ENCODE data around the gene AKR1A1.
"Not testable (repeated sequence)": the region's sequence is repeated elsewhere in the genome, so short reads cannot be mapped to it uniquely, and the experiment has no call there.

AKR1A1 gene

GRCh38 chr1:45569962-45570581 is 19.4 kb downstream of the AKR1A1 start:
- peak; percentile 54 for DNase-seq (ENCODE audit: low read depth)

DNA sequence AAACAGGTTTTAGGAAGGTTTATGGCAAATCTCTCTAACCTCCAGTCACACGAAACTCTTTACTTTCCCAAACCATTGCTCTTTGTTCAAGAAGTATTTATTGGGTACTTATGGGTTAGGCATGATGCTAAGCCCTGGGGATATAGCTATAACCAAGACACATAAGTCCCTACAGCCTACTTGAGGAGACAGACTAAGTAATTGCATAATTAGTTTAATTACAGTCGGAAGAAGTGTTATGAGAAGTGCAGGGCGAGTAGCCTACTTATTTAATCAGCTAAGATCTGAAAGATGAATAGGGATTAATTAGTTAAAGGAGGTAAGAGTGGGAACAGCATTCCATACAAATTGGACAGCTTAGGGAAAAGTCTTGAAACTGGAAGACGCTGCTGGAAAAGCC is 20.0 kb downstream of the AKR1A1 start:
- no peak for DNase-seq (ENCODE audit: low read depth)

DNA sequence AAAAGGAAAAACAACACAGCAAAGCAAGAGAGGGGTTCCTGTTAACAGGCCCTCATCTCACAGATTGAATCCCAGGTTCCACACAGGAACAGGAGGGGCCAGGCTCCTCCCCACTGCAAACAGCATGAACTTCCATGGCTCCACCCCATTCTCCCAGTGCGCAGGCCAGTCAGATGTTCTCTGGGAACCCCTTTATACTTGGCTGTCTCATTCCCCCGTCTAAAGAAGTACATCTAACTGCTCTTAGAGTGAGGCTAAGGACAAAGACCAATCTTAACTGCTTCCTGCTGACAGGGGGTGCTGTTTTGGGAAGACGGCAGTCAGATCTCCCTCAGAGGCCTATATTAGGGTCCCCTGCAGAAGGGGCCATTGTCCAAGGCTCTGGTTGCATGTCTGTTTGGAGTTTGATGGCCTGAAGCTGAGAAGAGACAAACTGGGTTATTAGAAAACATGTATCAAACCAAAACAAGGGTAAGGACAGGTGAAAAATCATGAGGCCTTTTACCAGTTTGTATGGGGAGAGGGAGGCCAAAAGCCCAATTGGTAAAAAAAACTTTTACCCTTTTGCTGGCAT is 22.7 kb downstream of the AKR1A1 start:
- DNase-seq (ENCODE audit: low read depth): no peak

DNA sequence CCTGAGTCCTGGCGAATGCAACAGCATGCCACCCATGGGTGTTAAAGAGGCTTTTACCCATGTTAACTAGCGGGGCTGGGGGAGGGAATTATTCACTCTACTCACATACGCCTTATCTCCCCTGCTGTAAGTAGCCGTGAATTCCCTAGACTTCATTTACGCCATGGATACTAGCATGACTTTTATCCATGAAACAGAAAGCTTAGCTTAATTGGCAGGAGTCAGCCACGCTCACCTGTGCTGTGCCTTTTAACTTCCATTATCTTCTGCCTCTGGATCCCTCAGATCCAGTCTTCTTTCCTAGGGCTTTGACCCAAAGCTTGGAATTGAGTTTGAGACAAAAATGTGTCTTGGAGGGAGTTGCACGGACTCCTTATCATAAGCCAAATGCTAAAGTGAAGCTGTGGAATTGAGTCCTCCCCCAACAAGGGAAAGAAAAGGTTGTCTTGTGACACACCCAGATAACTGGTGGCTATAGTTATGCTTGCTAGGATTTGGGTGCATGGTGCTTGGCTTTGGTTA is 23.5 kb downstream of the AKR1A1 start:
- no peak for DNase-seq (ENCODE audit: low read depth)

GRCh38 chr1:45583264-45583665 is 32.6 kb downstream of the AKR1A1 start:
- peak; percentile 87 for DNase-seq (ENCODE audit: low read depth)

DNA sequence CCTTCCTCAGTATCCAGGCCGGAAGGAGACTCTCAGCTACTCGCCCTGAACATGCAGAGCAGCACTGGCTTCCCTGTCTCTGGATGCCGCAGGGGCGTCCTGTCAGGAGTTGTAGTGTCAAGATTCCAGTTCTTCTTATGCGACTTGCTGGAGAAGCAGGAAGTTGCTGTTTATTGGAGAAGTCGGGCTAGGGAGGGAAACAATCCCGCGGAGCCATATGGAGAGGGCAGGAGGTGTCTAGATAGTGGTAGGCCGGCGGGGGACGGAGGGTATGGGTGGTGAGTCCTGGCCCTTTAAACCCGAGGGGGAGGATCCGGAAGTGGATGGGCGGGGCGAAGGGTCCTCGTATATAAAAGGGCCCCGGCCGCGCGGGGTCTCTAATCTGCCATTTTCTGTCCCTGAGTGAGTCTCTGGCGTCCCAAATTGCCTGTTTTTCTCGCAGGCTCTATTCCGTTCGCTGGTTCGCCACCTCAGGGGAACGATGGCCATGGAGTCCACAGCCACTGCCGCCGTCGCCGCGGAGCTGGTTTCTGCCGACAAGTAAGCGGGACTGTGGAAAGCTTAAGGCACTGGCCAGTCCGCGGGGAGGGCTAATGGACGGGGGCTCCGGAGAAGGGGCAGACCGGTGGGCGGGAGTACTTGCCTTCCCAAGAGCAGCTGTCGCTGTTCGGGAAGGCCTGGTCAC is 33.2 kb downstream of the AKR1A1 start, which contains the start of gene NASP:
Gene NASP (plus strand): TSS at position 376 of the 685 bp plus-strand sequence. CDS start 106 bp downstream, at position 482.
- DNase-seq (ENCODE audit: low read depth): peak; percentile 88

GRCh38 chr1:45584351-45585109 is 33.9 kb downstream of the AKR1A1 start:
- peak; percentile 80 for DNase-seq (ENCODE audit: low read depth)

DNA sequence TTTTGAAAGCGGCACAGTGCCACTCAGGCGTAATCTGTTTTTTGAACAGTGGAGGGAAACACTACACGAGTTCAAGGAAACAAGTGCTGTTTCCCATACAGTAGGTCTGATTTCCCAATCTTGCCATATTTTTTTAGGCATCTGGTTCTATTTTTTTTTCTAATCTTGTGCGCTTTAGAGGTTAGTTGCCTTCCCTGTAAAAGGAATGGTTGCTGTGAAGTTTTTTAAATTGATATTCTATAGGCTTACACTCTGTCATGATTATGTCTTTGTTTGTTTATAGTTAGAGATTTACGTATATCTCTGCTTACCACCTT is 34.4 kb downstream of the AKR1A1 start:
- no peak for DNase-seq (ENCODE audit: low read depth)

- no peak for DNase-seq (ENCODE audit: low read depth)
These were observed 35.0 kb downstream of the AKR1A1 start for GRCh38 chr1:45585496-45586075.

- DNase-seq (ENCODE audit: low read depth): no peak
These were observed 36.1 kb downstream of the AKR1A1 start for GRCh38 chr1:45586769-45587168.

DNA sequence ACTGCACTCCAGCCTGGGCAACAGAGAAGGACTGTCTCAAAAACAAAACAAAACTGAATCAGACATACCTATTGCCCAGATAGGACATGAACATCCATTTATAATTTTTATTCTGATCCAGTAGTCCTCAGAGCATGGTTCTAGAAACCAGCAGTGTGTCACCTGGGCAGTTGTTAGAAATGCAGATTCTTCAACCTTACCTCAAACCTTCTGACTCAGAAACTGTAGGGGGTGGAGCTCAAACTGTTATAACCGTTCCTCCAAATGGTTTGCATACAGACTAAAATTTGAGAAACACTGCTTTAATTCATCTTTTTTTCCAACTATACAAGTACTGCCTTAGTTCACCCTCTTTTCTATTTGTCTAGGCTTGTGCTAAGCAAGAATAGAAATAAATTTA is 39.2 kb downstream of the AKR1A1 start:
- DNase-seq (ENCODE audit: low read depth): no peak

- DNase-seq (ENCODE audit: low read depth): no peak
These were observed 43.8 kb downstream of the AKR1A1 start for GRCh38 chr1:45594412-45594811.

- DNase-seq (ENCODE audit: low read depth): not testable (repeated sequence)
These were observed 46.1 kb downstream of the AKR1A1 start for GRCh38 chr1:45596765-45597164.

DNA sequence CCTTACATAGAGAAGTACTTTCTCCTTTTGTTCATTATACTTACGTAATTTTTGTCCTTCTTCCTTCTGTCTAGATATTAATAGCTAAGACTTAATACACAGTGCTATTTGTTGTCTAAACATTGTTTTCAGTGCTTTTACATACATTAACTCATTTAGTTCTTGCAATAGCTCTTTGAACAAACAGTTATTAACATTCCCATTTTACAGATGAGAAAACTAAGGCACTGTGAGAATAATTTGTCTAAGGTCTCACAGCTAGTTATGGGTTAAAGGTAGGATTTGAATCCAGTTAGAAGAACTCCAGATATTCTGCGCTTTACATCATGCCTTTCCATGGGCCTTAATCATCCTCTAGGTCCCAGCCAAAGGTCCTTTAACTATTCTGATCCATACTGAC is 53.6 kb downstream of the AKR1A1 start:
- DNase-seq (ENCODE audit: low read depth): no peak

DNA sequence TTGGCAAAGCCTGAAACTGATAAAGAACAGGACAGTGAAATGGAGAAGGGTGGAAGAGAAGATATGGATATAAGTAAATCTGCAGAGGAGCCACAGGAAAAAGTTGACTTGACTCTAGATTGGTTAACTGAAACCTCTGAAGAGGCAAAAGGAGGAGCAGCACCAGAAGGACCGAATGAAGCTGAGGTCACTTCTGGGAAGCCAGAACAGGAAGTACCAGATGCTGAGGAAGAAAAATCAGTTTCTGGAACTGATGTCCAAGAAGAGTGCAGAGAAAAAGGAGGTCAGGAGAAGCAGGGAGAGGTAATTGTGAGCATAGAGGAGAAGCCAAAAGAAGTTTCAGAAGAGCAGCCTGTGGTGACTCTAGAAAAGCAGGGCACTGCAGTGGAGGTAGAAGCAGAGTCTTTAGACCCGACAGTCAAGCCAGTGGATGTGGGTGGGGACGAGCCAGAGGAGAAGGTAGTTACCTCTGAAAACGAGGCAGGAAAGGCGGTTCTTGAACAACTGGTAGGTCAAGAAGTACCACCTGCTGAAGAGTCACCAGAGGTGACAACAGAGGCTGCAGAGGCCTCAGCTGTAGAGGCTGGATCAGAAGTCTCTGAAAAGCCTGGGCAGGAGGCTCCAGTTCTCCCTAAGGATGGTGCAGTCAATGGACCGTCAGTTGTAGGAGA is 56.9 kb downstream of the AKR1A1 start:
- no peak for DNase-seq (ENCODE audit: low read depth)

GRCh38 chr1:45608175-45609156 is 57.8 kb downstream of the AKR1A1 start:
- DNase-seq (ENCODE audit: low read depth): no peak

DNA sequence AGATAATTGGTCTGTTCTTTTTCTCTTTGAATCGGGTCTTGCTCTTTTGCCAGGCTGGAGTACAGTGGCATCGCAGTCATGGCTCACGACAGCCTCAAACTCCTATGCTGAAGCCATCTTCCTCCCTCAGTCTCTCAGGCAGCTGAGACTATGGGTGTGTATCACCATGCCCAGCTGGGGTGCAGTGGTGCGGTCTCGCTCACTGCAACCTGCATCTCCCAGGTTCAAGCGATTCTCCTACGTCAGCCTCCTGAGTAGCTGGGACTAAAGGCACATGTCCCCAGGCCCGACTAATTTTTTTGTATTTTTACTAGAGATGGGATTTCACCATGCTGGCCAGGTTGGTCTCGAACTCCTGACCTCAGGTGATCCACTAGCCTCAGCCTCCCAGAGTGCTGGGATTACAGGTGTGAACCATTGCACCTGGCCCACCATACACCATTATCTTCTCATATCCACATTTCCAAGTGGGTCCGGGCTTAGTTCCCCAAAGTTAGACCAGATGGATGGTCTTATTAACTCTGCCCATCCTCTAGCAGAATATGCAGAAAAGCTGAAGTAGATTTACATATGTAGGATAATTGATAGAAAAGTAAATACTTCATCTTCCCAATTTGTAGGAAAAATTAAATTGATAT is 60.1 kb downstream of the AKR1A1 start:
- DNase-seq (ENCODE audit: low read depth): no peak

- DNase-seq (ENCODE audit: low read depth): no peak
These were observed 62.4 kb downstream of the AKR1A1 start for GRCh38 chr1:45612941-45613579.

DNA sequence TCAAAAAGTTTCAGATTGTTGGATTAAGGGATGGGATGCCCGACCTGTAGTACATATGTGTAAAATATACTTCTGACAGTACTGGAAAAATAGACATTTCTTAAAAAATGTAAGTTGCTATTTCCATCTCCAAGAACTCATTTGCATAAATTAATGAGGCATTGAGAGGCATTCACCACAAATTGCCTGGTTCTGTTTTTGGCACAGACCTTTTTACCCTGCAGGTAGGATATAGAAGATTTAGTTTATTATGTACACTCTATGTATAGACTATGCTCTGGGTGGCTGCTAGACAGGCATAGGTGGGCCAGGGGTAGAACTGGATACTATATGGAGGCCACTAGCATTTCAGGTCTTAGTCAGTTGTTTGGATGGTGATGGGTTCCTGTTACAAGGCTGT is 65.3 kb downstream of the AKR1A1 start:
- DNase-seq (ENCODE audit: low read depth): no peak
